Heart left ventricle (tissue), 13 donors: ENCODE data around the gene CUX1.

ENCODE experiments used
- CTCF ChIP-seq, 12 donors: fragments of 200-600 bp; sonication (generic) in 4 of 12; IDR thresholded peaks; one replicate each; pipeline versions ENCODE4 v1.5.0 to v1.8.0; 2018 to 2022; ENCODE audit warnings: antibody characterized with exemption in 12 of 12, mild to moderate bottlenecking in 5 of 12
- POLR2A ChIP-seq, 2 donors: fragments of 450-650 bp; IDR thresholded peaks; one replicate each; pipeline ENCODE4 v1.6.1; 2017; ENCODE audit warnings: antibody characterized with exemption in 2 of 2, mild to moderate bottlenecking in 2 of 2, moderate library complexity in 2 of 2
- donor health status: ischemic (EF 13 %, LVEDD 7.1; RV severe dilation, severe dysfunction).
- donor health status: DM: no; HTN: yes; CAD: no.
- donor health status: DM: no; HTN: no; CAD: no.
- donor health status: ischemic (EF 25% LVEDD 6.9; RV normal size, moderate dysfunction).
- donor health status: ischemic (EF 25% LVEDD 5.7; RV mildly dilated, moderate dysfunction).
- donor health status: ischemic (EF 35%, LVEDD 5.7; RV mildly dilated, moderate dysfunction).
- donor health status: nonischemic (EF 11% LVEDD 7.7; RV severe dilation, severe dysfunction).
- donor health status: DM: yes; HTN: yes; CAD: no.
- donor health status: PGD.
- donor health status: ischemic (EF 29% LVEDD 5.4; RV normal size, mild dysfunction).
- donor health status: nonischemic (EF 23%, LVEDD 6.1; RV moderate dilation, normal function).

- no peak for TF ChIP-seq POLR2A (IDR thresholded peaks at IDR 0.05)
- peak in 1 of 12 donors; percentile 25 for TF ChIP-seq CTCF (IDR thresholded peaks at IDR 0.05)
Measured at GRCh38 chr7:101816595-101817470, 593 bp upstream of the CUX1 start.
